Left ventricle myocardium inferior (tissue), 1 donor: Measurements from ENCODE around the gene NAT8L. TPM values are rescaled to one million over a fixed set of nuclear protein-coding genes. Genes with fewer than 3 reads are reported as not detected.

Experiments used
- DNase-seq: peaks from one replicate; pipeline ENCODE4 v3.0.0-alpha.2; 2020
- H3K27ac ChIP-seq: fragments of 200-600 bp; replicated peaks from 2 replicates; pipeline ENCODE4 v1.8.0; 2021
- H3K27me3 ChIP-seq: fragments of 200-600 bp; 2 replicates; pipeline ENCODE4 v1.8.0; 2021; ENCODE audit warnings: low read depth
- H3K36me3 ChIP-seq: fragments of 200-600 bp; 2 replicates; pipeline ENCODE4 v1.8.0; 2021
- H3K4me1 ChIP-seq: fragments of 200-600 bp; 2 replicates; pipeline ENCODE4 v1.8.0; 2021
- H3K4me3 ChIP-seq: fragments of 200-600 bp; 2 replicates; pipeline ENCODE4 v1.8.0; 2021; ENCODE audit warnings: mild to moderate bottlenecking, moderate library complexity
- H3K9me3 ChIP-seq: fragments of 200-600 bp; replicated peaks from 2 replicates; pipeline ENCODE4 v1.8.0; 2021
- CTCF ChIP-seq: fragments of 200-600 bp; IDR thresholded peaks from 2 replicates; pipeline ENCODE4 v1.8.0; 2021; ENCODE audit warnings: antibody characterized with exemption, mild to moderate bottlenecking, borderline replicate concordance
- intact Hi-C: fragments of 100-400 bp; cut with micrococcal nuclease; formaldehyde crosslinking; loops from one replicate; pipeline ENCODE4 v1.11.0; 2022
- total RNA-seq: library from RNA; stranded (reverse); fragmentation: NEBNext Ultra II Directional; extraction: Animal tissue kit (Norgen Biotek cat#: 25700); gene quantifications from one replicate; pipeline ENCODE4 v1.2.1, GENCODE V29; 2021
- donor health status: DM: no; HTN: yes; CAD: no; lungs with severe emphysema.

NAT8L gene
- total RNA-seq, 1 donor from 2014 or later, result 0.52 TPM

GRCh38 chr4:2064276-2064991 lies 5.3 kb downstream of the NAT8L start:
- peak; percentile 9 for DNase-seq
- TF ChIP-seq CTCF, result no peak
- H3K4me3 ChIP-seq, result no peak overlapping the region
- intact Hi-C loops, result no loop called here
- H3K4me1 ChIP-seq, result peaks cover 9% of the 10 kb centered on the region
- H3K9me3 ChIP-seq, result no peaks in the 10 kb centered on the region
- no peaks in the 10 kb centered on the region for H3K36me3 ChIP-seq
- H3K27ac ChIP-seq, result no peak overlapping the region
- peaks cover 73% of the 10 kb centered on the region for H3K27me3 ChIP-seq

GRCh38 chr4:2065106-2065930 lies 6.2 kb downstream of the NAT8L start:
- no peak for DNase-seq
- no peaks in the 10 kb centered on the region for H3K36me3 ChIP-seq
- no peak overlapping the region for H3K27ac ChIP-seq
- H3K4me1 ChIP-seq, result peaks cover 4% of the 10 kb centered on the region
- intact Hi-C loops, result no loop called here
- H3K4me3 ChIP-seq, result no peak overlapping the region
- TF ChIP-seq CTCF, result no peak
- H3K27me3 ChIP-seq, result peaks cover 74% of the 10 kb centered on the region
- H3K9me3 ChIP-seq, result no peaks in the 10 kb centered on the region

GRCh38 chr4:2066011-2066551 lies 7.0 kb downstream of the NAT8L start:
- intact Hi-C loops, result no loop called here
- DNase-seq, result no peak
- Histone ChIP-seq H3K27ac (no peak overlapping the region), H3K27me3 (peaks cover 74% of the 10 kb centered on the region), H3K4me1 (no peaks in the 10 kb centered on the region), H3K36me3 (no peaks in the 10 kb centered on the region), H3K4me3 (no peak overlapping the region), H3K9me3 (no peaks in the 10 kb centered on the region)
- TF ChIP-seq CTCF, result no peak

GRCh38 chr4:2066571-2067445 lies 7.7 kb downstream of the NAT8L start:
- no peak for TF ChIP-seq CTCF
- Histone ChIP-seq H3K4me1 (no peaks in the 10 kb centered on the region), H3K9me3 (no peaks in the 10 kb centered on the region), H3K4me3 (no peak overlapping the region), H3K36me3 (no peaks in the 10 kb centered on the region), H3K27ac (no peak overlapping the region), H3K27me3 (peaks cover 69% of the 10 kb centered on the region)
- DNase-seq, result no peak
- intact Hi-C loops, result no loop called here
